HL-60 (cell line): ENCODE results near the gene LIPA.

ENCODE experiments used
- CTCF ChIP-seq: IDR thresholded peaks from one replicate; pipeline ENCODE4 v1.5.1; 2011; ENCODE audit warnings: low read length, control low read depth, inconsistent platforms; ENCODE audit not compliant: insufficient read depth
- GABPA ChIP-seq: IDR thresholded peaks from 2 replicates; pipeline ENCODE4 v1.6.1; 2012; ENCODE audit warnings: low read depth
- REST ChIP-seq: IDR thresholded peaks from 2 replicates; pipeline ENCODE4 v1.6.1; 2012; ENCODE audit warnings: low read depth; ENCODE audit not compliant: insufficient replicate concordance

GRCh38 chr10:89256962-89257361 lies 5.4 kb upstream of the LIPA start:
- TF ChIP-seq CTCF (no peak), REST (no peak), GABPA (no peak)
